Left ventricle myocardium inferior (tissue), 1 donor: Measurements from ENCODE around the gene ACSM5. TPM values are rescaled to one million over a fixed set of nuclear protein-coding genes. Genes with fewer than 3 reads are reported as not detected.
A peak's percentile ranks its signal among the peaks of the same experiment; 100 is the strongest.

Experiments
- DNase-seq: peaks from one replicate; pipeline ENCODE4 v3.0.0-alpha.2; 2020
- H3K27ac ChIP-seq: fragments of 200-600 bp; replicated peaks from 2 replicates; pipeline ENCODE4 v1.8.0; 2021
- H3K27me3 ChIP-seq: fragments of 200-600 bp; 2 replicates; pipeline ENCODE4 v1.8.0; 2021; ENCODE audit warnings: low read depth
- H3K36me3 ChIP-seq: fragments of 200-600 bp; 2 replicates; pipeline ENCODE4 v1.8.0; 2021
- H3K4me1 ChIP-seq: fragments of 200-600 bp; 2 replicates; pipeline ENCODE4 v1.8.0; 2021
- H3K4me3 ChIP-seq: fragments of 200-600 bp; 2 replicates; pipeline ENCODE4 v1.8.0; 2021; ENCODE audit warnings: mild to moderate bottlenecking, moderate library complexity
- H3K9me3 ChIP-seq: fragments of 200-600 bp; replicated peaks from 2 replicates; pipeline ENCODE4 v1.8.0; 2021
- intact Hi-C: fragments of 100-400 bp; cut with micrococcal nuclease; formaldehyde crosslinking; loops from one replicate; pipeline ENCODE4 v1.11.0; 2022
- total RNA-seq: library from RNA; stranded (reverse); fragmentation: NEBNext Ultra II Directional; extraction: Animal tissue kit (Norgen Biotek cat#: 25700); gene quantifications from one replicate; pipeline ENCODE4 v1.2.1, GENCODE V29; 2021
- TF ChIP-seq, protein P1 (sequence below): fragments of 200-600 bp; IDR thresholded peaks from 2 replicates; pipeline ENCODE4 v1.8.0; 2021; ENCODE audit warnings: antibody characterized with exemption, mild to moderate bottlenecking, borderline replicate concordance
- donor health status: DM: no; HTN: yes; CAD: no; lungs with severe emphysema.

Gene ACSM5
- total RNA-seq, 1 donor from 2014 or later: 1.6 TPM

DNA sequence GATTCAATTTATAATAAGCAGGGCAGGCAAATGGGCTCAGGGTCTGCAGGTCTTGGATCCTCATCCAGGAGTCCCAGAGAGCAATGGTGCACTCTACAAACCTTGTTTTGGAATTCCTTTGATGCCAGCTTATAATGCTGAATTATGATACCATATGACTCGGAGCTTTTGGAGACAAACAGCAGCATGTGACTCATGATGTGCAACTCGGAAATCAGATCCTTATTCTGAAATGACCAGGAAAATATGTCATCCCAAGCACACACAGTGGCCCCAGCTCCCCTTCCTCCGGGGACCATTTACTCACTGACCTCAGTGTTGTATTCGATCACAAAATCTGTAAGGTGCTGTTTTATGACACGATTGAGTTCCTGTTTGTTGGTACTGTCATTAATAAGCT lies 36.6 kb upstream of the ACSM5 start:
- peaks cover 6% of the 10 kb centered on the region for H3K9me3 ChIP-seq
- no peaks in the 10 kb centered on the region for H3K36me3 ChIP-seq
- H3K27ac ChIP-seq: no peak overlapping the region
- DNase-seq: no peak
- intact Hi-C loops: no loop called here
- TF ChIP-seq, protein P1, sequence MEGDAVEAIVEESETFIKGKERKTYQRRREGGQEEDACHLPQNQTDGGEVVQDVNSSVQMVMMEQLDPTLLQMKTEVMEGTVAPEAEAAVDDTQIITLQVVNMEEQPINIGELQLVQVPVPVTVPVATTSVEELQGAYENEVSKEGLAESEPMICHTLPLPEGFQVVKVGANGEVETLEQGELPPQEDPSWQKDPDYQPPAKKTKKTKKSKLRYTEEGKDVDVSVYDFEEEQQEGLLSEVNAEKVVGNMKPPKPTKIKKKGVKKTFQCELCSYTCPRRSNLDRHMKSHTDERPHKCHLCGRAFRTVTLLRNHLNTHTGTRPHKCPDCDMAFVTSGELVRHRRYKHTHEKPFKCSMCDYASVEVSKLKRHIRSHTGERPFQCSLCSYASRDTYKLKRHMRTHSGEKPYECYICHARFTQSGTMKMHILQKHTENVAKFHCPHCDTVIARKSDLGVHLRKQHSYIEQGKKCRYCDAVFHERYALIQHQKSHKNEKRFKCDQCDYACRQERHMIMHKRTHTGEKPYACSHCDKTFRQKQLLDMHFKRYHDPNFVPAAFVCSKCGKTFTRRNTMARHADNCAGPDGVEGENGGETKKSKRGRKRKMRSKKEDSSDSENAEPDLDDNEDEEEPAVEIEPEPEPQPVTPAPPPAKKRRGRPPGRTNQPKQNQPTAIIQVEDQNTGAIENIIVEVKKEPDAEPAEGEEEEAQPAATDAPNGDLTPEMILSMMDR: no peak
- no peak overlapping the region for H3K4me3 ChIP-seq
- H3K27me3 ChIP-seq: peaks cover 91% of the 10 kb centered on the region
- no peaks in the 10 kb centered on the region for H3K4me1 ChIP-seq

DNA sequence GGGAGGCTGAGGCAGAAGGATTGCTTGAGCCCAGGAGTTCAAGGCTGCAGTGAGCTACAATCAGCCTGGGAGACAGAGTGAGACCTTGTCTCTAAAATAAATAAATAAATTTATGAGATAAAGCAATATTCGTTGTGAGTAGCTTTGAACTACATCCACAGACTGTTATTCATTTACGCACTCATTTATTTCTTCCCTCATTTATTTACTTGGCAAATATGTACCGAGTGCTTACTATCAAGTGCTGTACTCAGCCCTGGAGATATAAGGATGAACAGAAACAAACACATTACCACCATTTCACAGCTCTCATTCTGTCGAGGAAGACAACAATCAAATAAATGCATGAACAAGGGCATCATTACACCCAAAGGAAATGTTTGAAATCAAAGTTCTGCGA lies 32.2 kb upstream of the ACSM5 start:
- H3K9me3 ChIP-seq: peaks cover 6% of the 10 kb centered on the region
- no peaks in the 10 kb centered on the region for H3K4me1 ChIP-seq
- no peaks in the 10 kb centered on the region for H3K36me3 ChIP-seq
- TF ChIP-seq, protein P1: no peak
- intact Hi-C loops: no loop called here
- H3K27me3 ChIP-seq: peaks cover 86% of the 10 kb centered on the region
- H3K27ac ChIP-seq: no peak overlapping the region
- no peak for DNase-seq
- no peak overlapping the region for H3K4me3 ChIP-seq

DNA sequence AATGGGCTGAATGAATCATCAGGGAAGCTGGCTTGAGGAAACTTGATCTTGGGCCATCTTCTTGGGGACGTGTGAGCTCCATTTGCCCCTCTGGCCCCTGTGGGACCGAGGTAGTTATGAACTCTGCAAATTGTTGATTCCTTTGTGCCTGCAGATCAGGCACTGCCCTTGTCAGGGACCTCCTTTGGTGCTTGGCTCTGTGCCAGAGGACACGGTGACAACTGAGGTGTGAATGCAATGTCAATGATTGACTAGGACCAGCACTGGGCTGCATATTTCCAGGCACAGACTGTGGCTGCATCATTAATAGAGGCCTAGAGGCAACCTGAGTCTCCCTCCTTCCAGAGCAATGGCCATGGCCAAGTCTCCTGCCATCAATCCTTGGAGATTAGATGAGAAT lies 28.6 kb upstream of the ACSM5 start:
- H3K27me3 ChIP-seq: peaks cover 56% of the 10 kb centered on the region
- H3K4me1 ChIP-seq: peaks cover 3% of the 10 kb centered on the region
- H3K27ac ChIP-seq: no peak overlapping the region
- H3K9me3 ChIP-seq: no peaks in the 10 kb centered on the region
- H3K36me3 ChIP-seq: no peaks in the 10 kb centered on the region
- TF ChIP-seq, protein P1: no peak
- DNase-seq: no peak
- no peak overlapping the region for H3K4me3 ChIP-seq
- intact Hi-C loops: loop anchor here (10.0 kb wide), 1 partner anchor 476 kb away; no protein-coding TSS in a partner anchor

DNA sequence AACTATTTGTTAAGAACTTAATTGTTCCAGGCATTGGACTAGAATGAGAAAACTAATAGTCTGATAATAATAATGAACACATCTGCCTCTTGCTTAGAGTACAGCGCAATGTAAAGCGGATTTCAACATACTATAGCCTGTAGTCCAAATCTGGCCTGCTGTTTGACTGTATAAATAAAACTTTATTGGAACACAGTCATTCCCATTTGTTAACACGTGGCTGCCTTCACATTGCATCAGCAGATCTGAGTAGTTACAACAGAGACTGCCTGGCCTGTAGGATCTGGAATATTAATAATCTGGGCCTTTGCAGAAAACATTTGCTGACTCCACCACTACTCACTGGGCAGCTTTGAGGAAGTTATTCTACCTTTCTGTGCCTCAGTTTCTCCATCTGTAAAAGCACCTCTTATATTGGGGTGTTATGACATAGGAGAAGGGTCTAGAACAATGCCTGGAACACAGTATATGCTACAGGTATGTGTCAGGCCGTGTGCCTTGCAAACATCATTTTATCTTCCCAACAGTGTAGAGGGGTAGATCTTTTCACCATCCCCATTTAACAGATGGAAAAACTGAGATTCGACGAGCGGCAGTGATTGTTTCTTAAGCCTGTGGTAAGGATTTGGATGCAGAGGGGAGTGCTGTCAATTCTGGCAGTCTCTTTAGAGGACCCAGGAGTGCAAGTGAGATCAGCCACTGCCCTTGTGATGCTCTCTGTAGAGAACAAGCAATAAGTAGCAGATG lies 27.0 kb upstream of the ACSM5 start:
- H3K27me3 ChIP-seq: peaks cover 48% of the 10 kb centered on the region
- no peaks in the 10 kb centered on the region for H3K36me3 ChIP-seq
- peaks cover 3% of the 10 kb centered on the region for H3K4me1 ChIP-seq
- no peak for DNase-seq
- intact Hi-C loops: loop anchor here (10.0 kb wide), 1 partner anchor 478 kb away; no protein-coding TSS in a partner anchor
- no peak overlapping the region for H3K27ac ChIP-seq
- TF ChIP-seq, protein P1: no peak
- H3K9me3 ChIP-seq: no peaks in the 10 kb centered on the region
- H3K4me3 ChIP-seq: no peak overlapping the region

DNA sequence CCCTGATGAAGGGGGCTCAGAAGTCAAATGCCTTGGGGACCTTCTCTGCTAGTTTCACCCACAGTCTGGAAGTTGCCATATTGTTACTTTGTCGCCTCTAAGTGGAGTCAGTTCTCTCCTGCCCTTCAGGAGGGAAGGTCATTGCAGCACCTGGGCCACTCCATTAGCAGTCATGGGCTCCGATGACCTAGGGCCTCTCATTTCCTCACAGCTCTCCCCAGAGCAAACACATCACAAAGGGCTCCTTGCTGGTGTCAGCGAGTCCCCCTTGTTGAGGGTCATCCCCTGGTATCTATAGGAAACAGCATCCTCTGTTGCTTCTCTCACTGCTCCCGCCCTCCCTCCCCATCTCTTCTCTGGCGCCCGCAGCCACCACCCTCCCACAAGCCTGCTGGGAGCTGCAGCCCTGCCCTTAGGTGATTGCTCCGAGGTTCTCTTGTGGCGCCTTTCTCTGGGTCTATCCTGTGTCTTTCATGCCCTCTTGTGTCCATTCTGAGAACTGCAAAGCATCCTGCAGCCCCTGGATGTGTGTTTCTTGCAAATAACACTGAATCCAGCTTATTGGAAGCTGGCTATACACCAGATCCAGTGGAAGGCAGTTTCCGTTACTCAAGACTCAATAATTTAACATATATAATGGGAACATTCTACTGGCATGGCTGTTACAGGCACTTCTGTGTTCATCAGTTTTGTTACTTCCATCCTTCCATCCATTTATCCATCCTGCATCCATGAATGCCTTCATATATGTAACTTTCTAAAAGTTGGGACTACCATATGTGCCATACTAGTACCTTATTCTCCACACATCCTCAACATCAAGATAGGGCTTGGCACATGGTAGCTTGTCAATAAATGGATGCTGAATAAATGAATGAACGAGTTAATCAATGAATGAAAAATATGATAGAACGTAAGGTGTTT lies 26.0 kb upstream of the ACSM5 start:
- Histone ChIP-seq H3K9me3 (no peaks in the 10 kb centered on the region), H3K36me3 (no peaks in the 10 kb centered on the region), H3K4me3 (no peak overlapping the region), H3K4me1 (peaks cover 3% of the 10 kb centered on the region), H3K27ac (no peak overlapping the region), H3K27me3 (peaks cover 38% of the 10 kb centered on the region)
- intact Hi-C loops: loop anchor here (10.0 kb wide), 1 partner anchor 479 kb away; no protein-coding TSS in a partner anchor
- TF ChIP-seq, protein P1: peak; percentile 85
- peak; percentile 19 for DNase-seq
